Astrocyte of the cerebellum (primary cell): ENCODE data around the gene LAT.

ENCODE experiments used
- DNase-seq: peaks from one replicate; pipeline ENCODE4 v3.0.0-alpha.2; 2011; ENCODE audit warnings: low read depth
- H3K4me3 ChIP-seq: 2 replicates; pipeline ENCODE4 v1.5.1; 2011; ENCODE audit warnings: mild to moderate bottlenecking, low read depth, low read length, moderate library complexity
- in situ Hi-C: cut with HindIII; loops from 2 replicates; pipeline ENCODE4 v1.10.0; 2017; ENCODE audit warnings: low sequenced_read_pairs
- TF ChIP-seq, protein P1 (sequence below): IDR thresholded peaks from 2 replicates; pipeline ENCODE4 v1.5.1; 2012; ENCODE audit warnings: low read length, low read depth, moderate library complexity, mild to moderate bottlenecking; ENCODE audit errors: missing control alignments

The LAT gene

DNA sequence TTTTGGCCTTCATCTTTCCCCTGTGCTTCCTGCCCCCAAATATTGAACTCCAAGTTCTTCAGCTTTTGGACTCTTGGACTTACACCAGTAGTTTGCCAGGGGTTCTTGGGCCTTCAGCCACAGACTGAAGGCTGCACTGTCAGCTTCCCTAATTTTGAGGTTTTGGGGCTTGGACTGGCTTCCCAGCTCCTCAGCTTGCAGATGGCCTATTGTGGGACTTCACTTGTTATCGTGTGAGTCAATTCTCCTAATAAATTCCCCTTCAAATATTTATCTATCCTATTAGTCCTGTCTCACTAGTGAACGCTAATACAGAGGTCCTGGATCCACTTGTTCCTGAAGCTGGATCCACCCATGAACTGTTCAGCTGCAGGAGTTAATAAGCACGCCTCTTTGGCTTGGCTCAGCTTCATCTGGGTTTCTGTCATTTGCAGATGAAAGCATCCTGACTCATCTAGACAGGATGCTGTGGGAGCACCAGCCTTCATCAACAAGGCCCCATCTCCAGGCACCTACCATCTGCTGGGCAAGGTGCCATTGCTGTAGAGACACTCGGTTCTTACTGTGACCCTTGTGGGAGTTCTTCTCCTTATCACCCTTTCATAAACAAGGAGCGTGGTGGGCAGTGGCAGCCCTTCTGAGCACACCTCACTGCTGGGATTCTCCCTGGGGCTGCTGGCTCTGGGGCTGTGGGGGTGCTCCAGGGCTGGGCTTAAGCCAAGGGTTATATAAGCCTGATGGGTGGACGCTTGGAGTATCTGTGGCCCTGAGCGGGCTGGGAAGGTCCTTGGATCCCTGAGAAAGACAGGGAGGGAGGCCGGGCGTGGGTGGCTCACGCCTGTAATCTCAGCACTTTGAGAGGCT is 23.1 kb downstream of the LAT start:
- DNase-seq, result peak; percentile 19
- TF ChIP-seq, protein P1, sequence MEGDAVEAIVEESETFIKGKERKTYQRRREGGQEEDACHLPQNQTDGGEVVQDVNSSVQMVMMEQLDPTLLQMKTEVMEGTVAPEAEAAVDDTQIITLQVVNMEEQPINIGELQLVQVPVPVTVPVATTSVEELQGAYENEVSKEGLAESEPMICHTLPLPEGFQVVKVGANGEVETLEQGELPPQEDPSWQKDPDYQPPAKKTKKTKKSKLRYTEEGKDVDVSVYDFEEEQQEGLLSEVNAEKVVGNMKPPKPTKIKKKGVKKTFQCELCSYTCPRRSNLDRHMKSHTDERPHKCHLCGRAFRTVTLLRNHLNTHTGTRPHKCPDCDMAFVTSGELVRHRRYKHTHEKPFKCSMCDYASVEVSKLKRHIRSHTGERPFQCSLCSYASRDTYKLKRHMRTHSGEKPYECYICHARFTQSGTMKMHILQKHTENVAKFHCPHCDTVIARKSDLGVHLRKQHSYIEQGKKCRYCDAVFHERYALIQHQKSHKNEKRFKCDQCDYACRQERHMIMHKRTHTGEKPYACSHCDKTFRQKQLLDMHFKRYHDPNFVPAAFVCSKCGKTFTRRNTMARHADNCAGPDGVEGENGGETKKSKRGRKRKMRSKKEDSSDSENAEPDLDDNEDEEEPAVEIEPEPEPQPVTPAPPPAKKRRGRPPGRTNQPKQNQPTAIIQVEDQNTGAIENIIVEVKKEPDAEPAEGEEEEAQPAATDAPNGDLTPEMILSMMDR, result no peak
- in situ Hi-C loops, result no loop called here
- H3K4me3 ChIP-seq, result no peak overlapping the region

DNA sequence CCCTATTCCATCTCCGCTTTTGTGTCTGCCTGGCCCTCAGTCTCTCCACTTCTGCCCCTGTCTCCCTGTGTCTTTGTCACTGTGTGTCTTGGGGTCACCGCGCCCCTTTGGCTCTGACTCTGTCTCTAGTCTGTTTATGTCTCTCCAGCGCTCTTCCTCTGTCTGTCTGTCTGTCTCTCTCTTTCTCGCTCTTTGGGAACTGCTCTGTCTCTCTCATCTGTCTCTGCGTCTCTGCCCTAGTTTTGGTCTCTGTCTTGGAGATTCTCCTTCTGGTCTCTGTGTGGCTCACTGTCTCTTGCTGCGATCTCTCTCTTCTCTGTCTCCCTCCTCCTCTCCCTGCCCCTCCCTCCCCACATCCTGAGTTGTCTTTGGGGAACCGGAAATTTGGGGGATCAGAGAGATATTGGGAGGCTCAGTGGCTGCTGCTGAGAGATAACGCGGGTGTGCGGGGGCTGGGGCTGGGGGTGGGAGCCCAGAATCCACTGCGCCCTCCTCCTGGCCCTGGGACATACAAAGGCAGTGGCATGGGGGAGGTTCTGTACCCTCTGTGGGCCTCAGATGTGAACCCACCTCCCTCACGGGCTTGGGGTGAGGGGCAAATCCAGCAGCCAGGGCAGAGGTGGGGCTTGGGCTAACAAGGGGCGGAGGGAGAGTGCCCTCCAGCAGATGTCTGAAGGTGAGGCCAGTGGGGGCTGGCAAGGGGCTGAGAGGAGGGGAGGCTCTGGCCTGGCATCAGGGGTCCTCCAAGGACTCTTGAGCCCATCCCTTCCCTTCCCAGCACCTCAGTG is 24.4 kb downstream of the LAT start:
- DNase-seq, result no peak
- in situ Hi-C loops, result no loop called here
- no peak overlapping the region for H3K4me3 ChIP-seq

DNA sequence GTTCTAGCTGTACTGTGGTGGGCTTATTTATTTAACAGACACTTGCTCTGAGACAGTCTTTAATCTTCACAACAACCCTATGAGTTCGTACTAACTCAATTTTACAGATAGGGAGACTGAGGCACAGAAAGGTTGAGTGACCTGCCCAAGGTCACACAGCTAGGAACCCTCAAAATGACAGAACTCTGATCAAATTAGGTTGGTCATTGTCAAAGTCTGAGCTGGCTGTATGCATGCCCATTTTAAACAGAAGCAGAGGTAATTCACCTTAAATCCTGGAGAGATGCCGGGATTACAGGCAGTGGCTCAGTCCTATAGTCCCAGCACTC is 24.9 kb downstream of the LAT start:
- no peak for DNase-seq
- TF ChIP-seq, protein P1, result no peak
- in situ Hi-C loops, result no loop called here
- no peak overlapping the region for H3K4me3 ChIP-seq

More for the DNA sequence above, 24.4 kb downstream of the LAT start:
- TF ChIP-seq, protein P1, result no peak

DNA sequence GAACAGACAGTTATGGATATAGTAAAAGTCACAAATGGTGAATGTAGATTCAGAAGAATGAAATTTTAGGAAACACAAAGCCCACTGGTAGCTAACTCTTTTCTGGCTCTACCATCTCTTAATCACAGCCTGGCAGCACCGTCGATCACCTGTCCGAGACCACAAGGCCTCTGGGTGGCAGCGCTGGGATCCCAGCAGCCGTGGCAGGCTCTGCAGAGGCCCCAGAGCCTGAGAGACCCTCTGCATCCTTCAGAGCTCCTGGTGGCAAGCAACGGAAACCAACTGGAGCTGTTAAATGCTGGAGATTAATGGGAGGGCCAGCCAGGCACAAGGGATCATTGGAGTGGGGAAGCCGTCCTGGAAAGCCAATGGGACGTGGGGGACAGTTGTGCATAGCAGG is 26.3 kb downstream of the LAT start:
- TF ChIP-seq, protein P1, result no peak
- DNase-seq, result no peak
- no peak overlapping the region for H3K4me3 ChIP-seq
- in situ Hi-C loops, result no loop called here

DNA sequence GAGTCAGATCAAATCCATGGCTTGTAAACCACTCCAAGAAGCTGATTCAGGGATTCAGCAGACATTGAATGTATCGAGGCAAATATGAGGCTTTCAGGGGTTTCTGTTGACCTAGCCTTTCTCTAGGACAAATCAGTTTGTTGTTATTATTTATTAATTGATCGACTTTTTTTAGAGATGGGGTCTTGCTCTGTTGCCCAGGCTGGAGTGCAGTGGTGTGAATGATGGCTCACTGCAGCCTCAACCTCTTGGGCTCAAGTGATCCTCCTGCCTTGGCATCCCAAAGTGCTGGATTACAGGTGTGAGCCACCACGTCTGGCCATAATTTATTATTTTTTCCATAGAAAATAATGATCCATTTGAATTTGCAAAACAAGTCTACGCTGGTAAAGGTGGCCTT is 27.0 kb downstream of the LAT start:
- in situ Hi-C loops, result no loop called here
- TF ChIP-seq, protein P1, result no peak
- DNase-seq, result no peak
- H3K4me3 ChIP-seq, result no peak overlapping the region

DNA sequence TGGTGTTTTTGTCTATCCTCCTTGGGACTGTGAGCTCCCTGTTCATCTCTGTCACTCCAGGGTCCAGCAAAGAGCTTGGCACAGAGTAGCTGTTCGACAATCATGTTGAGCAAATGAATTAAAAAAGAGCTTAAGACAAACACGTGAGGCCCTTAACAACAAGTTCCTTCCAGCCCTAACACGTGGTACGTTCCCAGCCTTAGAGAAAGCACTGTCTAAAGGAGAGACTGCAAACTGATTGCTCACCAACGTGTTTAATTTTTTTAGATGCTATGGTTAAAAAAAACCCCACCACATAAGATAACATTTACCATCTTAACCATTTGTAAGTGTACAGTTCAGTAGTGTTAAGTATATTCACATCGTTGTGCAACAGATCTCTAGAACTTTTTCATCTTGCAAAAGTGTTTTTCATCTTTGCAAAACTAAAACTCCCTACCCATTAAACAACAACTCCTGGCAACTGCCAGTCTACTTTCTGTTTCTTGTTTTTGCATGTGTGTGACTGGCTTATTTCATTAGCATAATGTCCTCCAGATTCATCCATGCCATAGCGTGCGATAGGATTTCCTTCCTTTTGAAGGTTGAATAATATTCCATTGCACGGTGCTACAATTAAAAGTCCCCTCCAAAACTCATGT is 28.2 kb downstream of the LAT start:
- in situ Hi-C loops, result no loop called here
- no peak overlapping the region for H3K4me3 ChIP-seq
- TF ChIP-seq, protein P1, result no peak
- no peak for DNase-seq
